ENCODE measurements around the gene ME2.
A peak's percentile ranks its signal among the peaks of the same experiment; 100 is the strongest.
"Not testable (repeated sequence)": the region's sequence is repeated elsewhere in the genome, so short reads cannot be mapped to it uniquely, and the experiment has no call there.

Gene ME2

GRCh38 chr18:50878345-50879301, at the start of gene ME2:
TSS of gene ME2 (plus strand) at chr18:50879118. CDS start at chr18:50895821, 16,703 bp downstream.
- Mint-ChIP-seq H3K36me3 (peaks cover 2% of the 10 kb centered on the region), H3K27ac (peak within 1 kb of the TSS; percentile 100)

GRCh38 chr18:50829644-50830043, 49.3 kb upstream of the ME2 start:
- no peaks in the 10 kb centered on the region for H3K27me3 Mint-ChIP-seq
- no peak overlapping the region for H3K4me3 Mint-ChIP-seq
- H3K9me3 Mint-ChIP-seq (ENCODE audit: low read depth): no peaks in the 10 kb centered on the region
- no peaks in the 10 kb centered on the region for H3K36me3 Mint-ChIP-seq
- no peak overlapping the region for H3K27ac Mint-ChIP-seq
- no peaks in the 10 kb centered on the region for H3K4me1 Mint-ChIP-seq (ENCODE audit: low read depth)

More at GRCh38 chr18:50878345-50879301, at the start of gene ME2:
- H3K4me3 Mint-ChIP-seq: peak within 1 kb of the TSS; percentile 97
- peaks cover 30% of the 10 kb centered on the region for H3K4me1 Mint-ChIP-seq (ENCODE audit: low read depth)
- peaks cover 3% of the 10 kb centered on the region for H3K27me3 Mint-ChIP-seq
- H3K9me3 Mint-ChIP-seq (ENCODE audit: low read depth): no peaks in the 10 kb centered on the region

GRCh38 chr18:50830544-50830943, 48.4 kb upstream of the ME2 start:
- Mint-ChIP-seq H3K27ac (no peak overlapping the region), H3K4me3 (no peak overlapping the region), H3K27me3 (no peaks in the 10 kb centered on the region), H3K4me1 (ENCODE audit: low read depth) (no peaks in the 10 kb centered on the region), H3K9me3 (ENCODE audit: low read depth) (no peaks in the 10 kb centered on the region), H3K36me3 (no peaks in the 10 kb centered on the region)

GRCh38 chr18:50832754-50833153, 46.2 kb upstream of the ME2 start:
- Mint-ChIP-seq H3K36me3 (no peaks in the 10 kb centered on the region), H3K4me3 (no peak overlapping the region), H3K27me3 (no peaks in the 10 kb centered on the region), H3K9me3 (ENCODE audit: low read depth) (no peaks in the 10 kb centered on the region), H3K4me1 (ENCODE audit: low read depth) (no peaks in the 10 kb centered on the region), H3K27ac (no peak overlapping the region)

- not testable (repeated sequence) for H3K4me3 Mint-ChIP-seq; H3K36me3 Mint-ChIP-seq; H3K9me3 Mint-ChIP-seq (ENCODE audit: low read depth); H3K27me3 Mint-ChIP-seq; H3K27ac Mint-ChIP-seq; H3K4me1 Mint-ChIP-seq (ENCODE audit: low read depth)
These were observed 45.4 kb upstream of the ME2 start for GRCh38 chr18:50833496-50833895.

- Mint-ChIP-seq H3K4me3 (no peak overlapping the region), H3K9me3 (ENCODE audit: low read depth) (no peaks in the 10 kb centered on the region), H3K4me1 (ENCODE audit: low read depth) (no peaks in the 10 kb centered on the region), H3K36me3 (no peaks in the 10 kb centered on the region), H3K27me3 (peaks cover 4% of the 10 kb centered on the region), H3K27ac (no peak overlapping the region)
These were observed 42.4 kb upstream of the ME2 start for GRCh38 chr18:50836521-50836957.

GRCh38 chr18:50839341-50839740, 39.6 kb upstream of the ME2 start:
- H3K4me3 Mint-ChIP-seq: no peak overlapping the region
- peaks cover 7% of the 10 kb centered on the region for H3K27me3 Mint-ChIP-seq
- no peak overlapping the region for H3K27ac Mint-ChIP-seq
- H3K9me3 Mint-ChIP-seq (ENCODE audit: low read depth): no peaks in the 10 kb centered on the region
- H3K4me1 Mint-ChIP-seq (ENCODE audit: low read depth): no peaks in the 10 kb centered on the region
- no peaks in the 10 kb centered on the region for H3K36me3 Mint-ChIP-seq

- Mint-ChIP-seq H3K27me3 (peaks cover 7% of the 10 kb centered on the region), H3K36me3 (no peaks in the 10 kb centered on the region), H3K4me3 (no peak overlapping the region), H3K4me1 (ENCODE audit: low read depth) (no peaks in the 10 kb centered on the region), H3K9me3 (ENCODE audit: low read depth) (no peaks in the 10 kb centered on the region), H3K27ac (no peak overlapping the region)
These were observed 38.9 kb upstream of the ME2 start for GRCh38 chr18:50839996-50840395.

GRCh38 chr18:50842846-50843245, 36.1 kb upstream of the ME2 start:
- no peak overlapping the region for H3K4me3 Mint-ChIP-seq
- H3K27me3 Mint-ChIP-seq: peaks cover 7% of the 10 kb centered on the region
- H3K9me3 Mint-ChIP-seq (ENCODE audit: low read depth): no peaks in the 10 kb centered on the region
- H3K4me1 Mint-ChIP-seq (ENCODE audit: low read depth): no peaks in the 10 kb centered on the region
- H3K36me3 Mint-ChIP-seq: no peaks in the 10 kb centered on the region
- H3K27ac Mint-ChIP-seq: no peak overlapping the region

- no peaks in the 10 kb centered on the region for H3K36me3 Mint-ChIP-seq
- H3K27me3 Mint-ChIP-seq: peaks cover 5% of the 10 kb centered on the region
- H3K27ac Mint-ChIP-seq: no peak overlapping the region
- H3K4me3 Mint-ChIP-seq: no peak overlapping the region
- H3K4me1 Mint-ChIP-seq (ENCODE audit: low read depth): no peaks in the 10 kb centered on the region
- no peaks in the 10 kb centered on the region for H3K9me3 Mint-ChIP-seq (ENCODE audit: low read depth)
These were observed 34.4 kb upstream of the ME2 start for GRCh38 chr18:50844554-50844953.

- no peak overlapping the region for H3K27ac Mint-ChIP-seq
- H3K4me3 Mint-ChIP-seq: no peak overlapping the region
- H3K9me3 Mint-ChIP-seq (ENCODE audit: low read depth): no peaks in the 10 kb centered on the region
- no peaks in the 10 kb centered on the region for H3K4me1 Mint-ChIP-seq (ENCODE audit: low read depth)
- H3K36me3 Mint-ChIP-seq: no peaks in the 10 kb centered on the region
- peaks cover 5% of the 10 kb centered on the region for H3K27me3 Mint-ChIP-seq
These were observed 34.0 kb upstream of the ME2 start for GRCh38 chr18:50844960-50845359.

GRCh38 chr18:50847192-50847591, 31.7 kb upstream of the ME2 start:
- Mint-ChIP-seq H3K36me3 (no peaks in the 10 kb centered on the region), H3K9me3 (ENCODE audit: low read depth) (no peaks in the 10 kb centered on the region), H3K4me1 (ENCODE audit: low read depth) (no peaks in the 10 kb centered on the region), H3K4me3 (no peak overlapping the region), H3K27me3 (peaks cover 3% of the 10 kb centered on the region), H3K27ac (no peak overlapping the region)

- H3K4me1 Mint-ChIP-seq (ENCODE audit: low read depth): no peaks in the 10 kb centered on the region
- H3K4me3 Mint-ChIP-seq: no peak overlapping the region
- no peak overlapping the region for H3K27ac Mint-ChIP-seq
- no peaks in the 10 kb centered on the region for H3K9me3 Mint-ChIP-seq (ENCODE audit: low read depth)
- no peaks in the 10 kb centered on the region for H3K27me3 Mint-ChIP-seq
- no peaks in the 10 kb centered on the region for H3K36me3 Mint-ChIP-seq
These were observed 30.8 kb upstream of the ME2 start for GRCh38 chr18:50848061-50848551.

- H3K27ac Mint-ChIP-seq: no peak overlapping the region
- H3K36me3 Mint-ChIP-seq: peaks cover 3% of the 10 kb centered on the region
- H3K4me1 Mint-ChIP-seq (ENCODE audit: low read depth): no peaks in the 10 kb centered on the region
- peaks cover 3% of the 10 kb centered on the region for H3K27me3 Mint-ChIP-seq
- peaks cover 4% of the 10 kb centered on the region for H3K9me3 Mint-ChIP-seq (ENCODE audit: low read depth)
- no peak overlapping the region for H3K4me3 Mint-ChIP-seq
These were observed 29.9 kb upstream of the ME2 start for GRCh38 chr18:50848991-50849390.

- no peak overlapping the region for H3K4me3 Mint-ChIP-seq
- H3K27me3 Mint-ChIP-seq: peaks cover 3% of the 10 kb centered on the region
- peaks cover 5% of the 10 kb centered on the region for H3K36me3 Mint-ChIP-seq
- H3K9me3 Mint-ChIP-seq (ENCODE audit: low read depth): peaks cover 8% of the 10 kb centered on the region
- no peak overlapping the region for H3K27ac Mint-ChIP-seq
- H3K4me1 Mint-ChIP-seq (ENCODE audit: low read depth): no peaks in the 10 kb centered on the region
These were observed 29.5 kb upstream of the ME2 start for GRCh38 chr18:50849419-50849821.

Data from activated naive CD8-positive, alpha-beta T cell (primary cell).